Fibroblast of lung (primary cell): ENCODE results near the gene FRMD1. TPM values are rescaled to one million over a fixed set of nuclear protein-coding genes. Genes with fewer than 3 reads are reported as not detected.
A peak's percentile ranks its signal among the peaks of the same experiment; 100 is the strongest.

Experiments
- DNase-seq, 2 donors: peaks; one replicate each; pipeline versions ENCODE4 v3.0.0 to v3.0.0-alpha.2; 2010; ENCODE audit warnings: low read depth in 2 of 2
- H2AFZ ChIP-seq: 2 replicates; pipeline ENCODE4 v1.5.1; 2012; ENCODE audit warnings: low read length, control low read depth, inconsistent platforms
- H3K27ac ChIP-seq: 2 replicates; pipeline ENCODE4 v1.5.1; 2011; ENCODE audit warnings: low read length, control low read depth; ENCODE audit not compliant: insufficient read depth
- H3K27me3 ChIP-seq: 2 replicates; pipeline ENCODE4 v1.5.1; 2011; ENCODE audit warnings: mild to moderate bottlenecking, low read length; ENCODE audit not compliant: control insufficient read depth, insufficient read depth
- H3K36me3 ChIP-seq: 2 replicates; pipeline ENCODE4 v1.5.1; 2011; ENCODE audit warnings: low read length; ENCODE audit not compliant: control insufficient read depth, insufficient read depth
- H3K4me1 ChIP-seq: 2 replicates; pipeline ENCODE4 v1.5.1; 2011; ENCODE audit warnings: low read length; ENCODE audit not compliant: control insufficient read depth, insufficient read depth; ENCODE audit errors: extremely low read depth
- H3K4me2 ChIP-seq: 2 replicates; pipeline ENCODE4 v1.5.1; 2011; ENCODE audit warnings: low read length, control low read depth; ENCODE audit not compliant: insufficient read depth; ENCODE audit errors: extremely low read depth
- H3K4me3 ChIP-seq, 4 experiments: fragments of 200-600 bp in 1 of 4; sonication (generic) in 1 of 4; replicated peaks in 1 of 4; 2 replicates each; pipeline ENCODE4 v1.5.1; 2011 to 2016; ENCODE audit warnings: low read length in 4 of 4, low read depth in 3 of 4, mild to moderate bottlenecking in 3 of 4, control low read depth in 2 of 4, inconsistent platforms in 1 of 4, mixed read lengths in 1 of 4; ENCODE audit not compliant: insufficient read depth in 1 of 4; ENCODE audit errors: control extremely low read depth in 1 of 4
- H3K79me2 ChIP-seq: 2 replicates; pipeline ENCODE4 v1.5.1; 2012; ENCODE audit warnings: mild to moderate bottlenecking, low read length, inconsistent platforms; ENCODE audit not compliant: control insufficient read depth, insufficient read depth
- H3K9ac ChIP-seq: 2 replicates; pipeline ENCODE4 v1.5.1; 2011; ENCODE audit warnings: mild to moderate bottlenecking, low read length, control low read depth; ENCODE audit not compliant: insufficient read depth
- H3K9me3 ChIP-seq: 2 replicates; pipeline ENCODE4 v1.5.1; 2012; ENCODE audit warnings: low read depth, low read length; ENCODE audit not compliant: control insufficient read depth, insufficient read depth
- H4K20me1 ChIP-seq: 2 replicates; pipeline ENCODE4 v1.5.1; 2011; ENCODE audit warnings: low read length; ENCODE audit not compliant: control insufficient read depth, insufficient read depth; ENCODE audit errors: extremely low read depth
- EZH2 ChIP-seq: IDR thresholded peaks from 2 replicates; pipeline ENCODE4 v1.5.1; 2012; ENCODE audit warnings: low read length, control low read depth, mild to moderate bottlenecking; ENCODE audit errors: missing control alignments
- polyA plus RNA-seq, 2 donors: library from polyadenylated mRNA; depleted of rRNA in 1 of 2; stranded (reverse) in 1 of 2; unstranded in 1 of 2; fragments of >200 nt; gene quantifications; 2 replicates each; pipeline ENCODE4 v1.2.1, GENCODE V29; 2011 to 2012; ENCODE audit warnings: missing spikeins in 1 of 2
- total RNA-seq: library from RNA; depleted of rRNA; stranded (reverse); fragments of >200 nt; gene quantifications from 2 replicates; pipeline ENCODE4 v1.2.1, GENCODE V29; 2014
- TF ChIP-seq, protein P1 (sequence below), 2 donors: IDR thresholded peaks in 1 of 2; conservative IDR thresholded peaks in 1 of 2; 1 replicate in 1 of 2; 2 replicates in 1 of 2; pipeline ENCODE4 v1.5.1; 2011 to 2012; ENCODE audit warnings: low read length in 2 of 2, control low read depth in 1 of 2, inconsistent platforms in 1 of 2, low read depth in 1 of 2, mild to moderate bottlenecking in 1 of 2

Gene FRMD1
- total and polyA plus RNA-seq, 2 donors (not counting 1 experiment from before 2014, with no cell fraction given) = not detected

DNA sequence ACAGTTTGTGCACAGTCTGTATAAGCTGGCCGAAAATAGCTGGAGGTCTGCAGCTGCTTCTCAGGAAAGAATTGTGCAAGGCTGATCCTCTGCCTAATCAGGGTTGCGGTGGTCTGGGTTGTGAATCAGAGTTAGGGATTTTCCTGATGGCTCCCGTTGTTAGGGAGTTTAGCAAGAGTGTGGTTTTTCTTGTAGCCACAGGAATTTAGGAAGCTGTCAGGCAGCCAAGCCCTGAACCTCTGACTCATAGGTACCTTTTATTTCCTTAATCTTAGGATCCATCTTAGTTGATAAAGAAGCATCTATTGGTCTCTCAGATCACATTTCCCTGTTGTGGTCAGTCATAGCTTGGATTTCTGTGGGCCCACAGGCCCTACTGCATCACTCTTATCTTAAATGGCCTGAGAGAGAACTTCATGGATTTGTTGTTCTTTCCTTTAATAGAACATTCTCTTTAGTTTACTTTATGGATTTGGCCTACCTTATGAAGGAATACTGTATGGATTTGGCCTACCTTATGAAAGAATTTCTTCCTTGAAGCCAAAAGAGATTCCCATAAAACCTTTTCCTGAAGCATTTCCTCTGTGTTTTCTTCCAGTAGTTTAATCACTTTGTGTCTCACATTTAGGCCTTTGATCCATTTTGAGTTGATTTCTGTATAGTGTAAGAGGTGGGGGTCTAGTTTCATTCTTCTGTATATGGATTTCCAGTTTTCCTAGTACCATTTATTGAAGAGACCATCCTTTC, 71.2 kb downstream of the FRMD1 start:
- peak; percentile 99 to 100 for DNase-seq
- no peak for TF ChIP-seq EZH2
- TF ChIP-seq, protein P1, sequence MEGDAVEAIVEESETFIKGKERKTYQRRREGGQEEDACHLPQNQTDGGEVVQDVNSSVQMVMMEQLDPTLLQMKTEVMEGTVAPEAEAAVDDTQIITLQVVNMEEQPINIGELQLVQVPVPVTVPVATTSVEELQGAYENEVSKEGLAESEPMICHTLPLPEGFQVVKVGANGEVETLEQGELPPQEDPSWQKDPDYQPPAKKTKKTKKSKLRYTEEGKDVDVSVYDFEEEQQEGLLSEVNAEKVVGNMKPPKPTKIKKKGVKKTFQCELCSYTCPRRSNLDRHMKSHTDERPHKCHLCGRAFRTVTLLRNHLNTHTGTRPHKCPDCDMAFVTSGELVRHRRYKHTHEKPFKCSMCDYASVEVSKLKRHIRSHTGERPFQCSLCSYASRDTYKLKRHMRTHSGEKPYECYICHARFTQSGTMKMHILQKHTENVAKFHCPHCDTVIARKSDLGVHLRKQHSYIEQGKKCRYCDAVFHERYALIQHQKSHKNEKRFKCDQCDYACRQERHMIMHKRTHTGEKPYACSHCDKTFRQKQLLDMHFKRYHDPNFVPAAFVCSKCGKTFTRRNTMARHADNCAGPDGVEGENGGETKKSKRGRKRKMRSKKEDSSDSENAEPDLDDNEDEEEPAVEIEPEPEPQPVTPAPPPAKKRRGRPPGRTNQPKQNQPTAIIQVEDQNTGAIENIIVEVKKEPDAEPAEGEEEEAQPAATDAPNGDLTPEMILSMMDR (conservative IDR thresholded peaks at IDR 0.05 in 1 of 2, IDR thresholded peaks at IDR 0.05 in 1 of 2; ENCODE audit: low read depth in 1 of 2, low read length in 2 of 2) = no peak
- Histone ChIP-seq H3K36me3 (no peaks in the 10 kb centered on the region), H3K4me2 (no peak overlapping the region), H3K9ac (no peak overlapping the region), H3K79me2 (no peaks in the 10 kb centered on the region), H3K9me3 (no peaks in the 10 kb centered on the region), H4K20me1 (no peaks in the 10 kb centered on the region), H3K27ac (peak overlapping the region; percentile 20), H3K4me3 (no peak overlapping the region), H3K27me3 (no peaks in the 10 kb centered on the region), H3K4me1 (no peaks in the 10 kb centered on the region), H2AFZ (no peak overlapping the region)

DNA sequence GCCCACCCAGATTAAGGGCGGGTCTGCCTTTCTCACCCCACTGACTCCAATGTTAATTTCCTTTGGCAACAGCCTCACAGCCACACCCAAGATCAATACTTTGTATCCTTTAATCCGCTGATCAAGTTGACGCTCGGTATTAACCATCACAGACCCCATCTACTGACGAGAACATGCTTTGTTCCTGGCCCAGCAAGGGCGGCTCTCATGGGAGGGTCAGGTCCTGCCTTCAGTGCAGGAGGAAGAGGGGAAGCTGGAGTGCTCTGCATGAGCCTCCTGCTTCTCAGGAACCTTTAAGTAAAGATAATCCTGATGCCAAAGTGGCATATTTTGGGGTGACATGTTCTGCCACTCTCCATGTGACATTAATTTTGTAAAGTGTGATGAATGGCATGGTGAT, 73.2 kb downstream of the FRMD1 start:
- Histone ChIP-seq H3K27ac (no peak overlapping the region), H3K9me3 (no peaks in the 10 kb centered on the region), H3K4me1 (no peaks in the 10 kb centered on the region), H3K27me3 (no peaks in the 10 kb centered on the region), H2AFZ (no peak overlapping the region), H3K79me2 (no peaks in the 10 kb centered on the region), H3K4me3 (no peak overlapping the region), H3K36me3 (no peaks in the 10 kb centered on the region), H3K9ac (no peak overlapping the region), H3K4me2 (no peak overlapping the region), H4K20me1 (no peaks in the 10 kb centered on the region)
- TF ChIP-seq EZH2 = no peak
- TF ChIP-seq, protein P1 (conservative IDR thresholded peaks at IDR 0.05 in 1 of 2, IDR thresholded peaks at IDR 0.05 in 1 of 2; ENCODE audit: low read depth in 1 of 2, low read length in 2 of 2) = no peak
- no peak for DNase-seq

DNA sequence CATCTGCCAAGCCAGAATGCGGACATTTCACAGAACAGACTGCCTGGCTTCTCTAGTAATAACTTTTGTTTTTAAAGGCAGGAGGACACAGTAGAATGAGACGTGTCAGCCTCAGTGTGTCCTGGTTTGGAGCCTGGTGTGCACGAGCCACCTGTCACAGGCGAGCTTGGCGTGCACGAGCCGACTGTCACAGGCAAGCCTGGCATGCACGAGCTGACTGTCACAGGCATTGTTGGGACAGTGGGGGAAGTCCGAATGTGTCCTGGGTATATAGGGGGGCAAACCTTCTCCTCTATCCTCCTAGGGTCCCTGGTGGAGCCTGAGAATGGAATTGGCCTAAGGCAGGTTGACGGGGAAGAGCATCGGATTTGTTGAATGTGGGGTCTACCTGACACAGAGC, 74.1 kb downstream of the FRMD1 start:
- H3K9me3 ChIP-seq = no peaks in the 10 kb centered on the region
- no peak overlapping the region for H2AFZ ChIP-seq
- no peak overlapping the region for H3K4me3 ChIP-seq
- H3K9ac ChIP-seq = no peak overlapping the region
- H4K20me1 ChIP-seq = no peaks in the 10 kb centered on the region
- H3K36me3 ChIP-seq = no peaks in the 10 kb centered on the region
- H3K4me2 ChIP-seq = no peak overlapping the region
- no peak for TF ChIP-seq EZH2
- TF ChIP-seq, protein P1 (conservative IDR thresholded peaks at IDR 0.05 in 1 of 2, IDR thresholded peaks at IDR 0.05 in 1 of 2; ENCODE audit: low read depth in 1 of 2, low read length in 2 of 2) = no peak
- H3K27me3 ChIP-seq = no peaks in the 10 kb centered on the region
- H3K79me2 ChIP-seq = no peaks in the 10 kb centered on the region
- no peaks in the 10 kb centered on the region for H3K4me1 ChIP-seq
- no peak overlapping the region for H3K27ac ChIP-seq
- no peak for DNase-seq
